ENCODE data around the gene OTOG.

The OTOG gene

DNA sequence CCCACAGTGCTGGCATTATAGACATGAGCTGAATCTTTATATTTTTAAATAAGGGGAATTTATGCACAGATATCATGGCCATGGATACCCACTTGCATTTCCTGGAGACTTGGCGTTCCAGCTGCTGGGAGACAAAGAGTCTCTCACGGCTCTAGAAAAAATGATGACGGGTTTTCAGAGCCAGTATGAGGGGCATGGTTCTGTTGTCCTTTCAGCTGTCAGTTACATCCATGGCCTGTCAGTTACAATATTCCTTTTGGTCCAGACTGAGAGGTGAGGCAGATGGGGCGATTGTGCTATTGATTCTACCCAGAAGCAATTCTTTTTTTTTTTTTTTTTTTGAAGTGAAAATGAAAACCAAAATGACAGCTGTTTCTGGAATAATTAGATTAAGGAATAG lies 32.6 kb upstream of the OTOG start:
- H3K4me2 ChIP-seq: no peak overlapping the region
- H4K20me1 ChIP-seq (ENCODE audit: insufficient read depth): no peaks in the 10 kb centered on the region
- no peak overlapping the region for H3K27ac ChIP-seq
- H3K79me2 ChIP-seq (ENCODE audit: insufficient read depth, low read depth): no peaks in the 10 kb centered on the region
- TF ChIP-seq, protein P1, sequence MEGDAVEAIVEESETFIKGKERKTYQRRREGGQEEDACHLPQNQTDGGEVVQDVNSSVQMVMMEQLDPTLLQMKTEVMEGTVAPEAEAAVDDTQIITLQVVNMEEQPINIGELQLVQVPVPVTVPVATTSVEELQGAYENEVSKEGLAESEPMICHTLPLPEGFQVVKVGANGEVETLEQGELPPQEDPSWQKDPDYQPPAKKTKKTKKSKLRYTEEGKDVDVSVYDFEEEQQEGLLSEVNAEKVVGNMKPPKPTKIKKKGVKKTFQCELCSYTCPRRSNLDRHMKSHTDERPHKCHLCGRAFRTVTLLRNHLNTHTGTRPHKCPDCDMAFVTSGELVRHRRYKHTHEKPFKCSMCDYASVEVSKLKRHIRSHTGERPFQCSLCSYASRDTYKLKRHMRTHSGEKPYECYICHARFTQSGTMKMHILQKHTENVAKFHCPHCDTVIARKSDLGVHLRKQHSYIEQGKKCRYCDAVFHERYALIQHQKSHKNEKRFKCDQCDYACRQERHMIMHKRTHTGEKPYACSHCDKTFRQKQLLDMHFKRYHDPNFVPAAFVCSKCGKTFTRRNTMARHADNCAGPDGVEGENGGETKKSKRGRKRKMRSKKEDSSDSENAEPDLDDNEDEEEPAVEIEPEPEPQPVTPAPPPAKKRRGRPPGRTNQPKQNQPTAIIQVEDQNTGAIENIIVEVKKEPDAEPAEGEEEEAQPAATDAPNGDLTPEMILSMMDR (conservative IDR thresholded peaks at IDR 0.05; ENCODE audit: low read depth, low read length): no peak
- H3K4me3 ChIP-seq (IDR thresholded peaks at IDR 0.05; ENCODE audit: insufficient read depth, low read depth, low read length): no peak overlapping the region
- H3K4me1 ChIP-seq (ENCODE audit: low read depth, poor library complexity, severe bottlenecking): no peaks in the 10 kb centered on the region
- H2AFZ ChIP-seq (ENCODE audit: low read depth): no peak overlapping the region
- H3K27me3 ChIP-seq (ENCODE audit: insufficient read depth, low read depth): no peaks in the 10 kb centered on the region
- H3K9ac ChIP-seq: no peak overlapping the region
- H3K36me3 ChIP-seq (ENCODE audit: insufficient read depth): no peaks in the 10 kb centered on the region

DNA sequence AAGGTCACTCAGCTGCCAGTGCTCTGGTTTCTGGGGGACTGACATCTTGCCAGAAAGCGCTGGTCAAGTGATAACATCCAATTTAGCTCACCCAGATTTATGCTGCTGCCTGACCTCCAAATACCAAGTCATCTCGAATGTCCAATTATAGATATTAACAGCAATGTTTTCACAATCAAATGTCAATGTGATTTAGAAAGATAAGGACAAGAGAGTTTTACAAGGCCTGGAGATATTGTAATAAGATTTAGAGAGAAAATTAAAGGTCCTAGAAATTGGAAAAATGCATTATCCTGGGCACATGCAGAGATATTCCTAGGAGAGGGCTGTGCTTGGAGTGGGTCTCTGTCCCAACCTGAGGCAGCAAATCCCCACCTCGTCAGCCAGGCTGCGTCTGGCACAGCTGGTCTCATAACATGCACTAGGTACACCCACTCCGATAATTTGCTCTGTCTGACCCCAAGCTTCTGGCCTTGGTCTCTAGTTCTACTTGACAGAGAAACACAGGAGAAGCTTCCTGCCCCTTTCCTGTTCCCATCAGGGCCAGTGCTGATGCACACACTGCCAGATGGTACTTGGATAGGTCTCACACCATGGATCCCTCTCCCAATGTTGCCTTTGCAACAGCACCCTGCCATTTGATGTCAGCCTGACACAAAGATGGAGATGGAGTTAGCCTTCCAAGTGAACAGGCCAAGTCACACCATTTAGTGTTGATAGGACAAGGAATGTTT lies 31.4 kb upstream of the OTOG start:
- Histone ChIP-seq H4K20me1 (ENCODE audit: insufficient read depth) (no peaks in the 10 kb centered on the region), H3K27me3 (ENCODE audit: insufficient read depth, low read depth) (no peaks in the 10 kb centered on the region), H3K4me3 (IDR thresholded peaks at IDR 0.05; ENCODE audit: insufficient read depth, low read depth, low read length) (no peak overlapping the region), H3K9ac (no peak overlapping the region), H3K4me1 (ENCODE audit: low read depth, poor library complexity, severe bottlenecking) (no peaks in the 10 kb centered on the region), H3K4me2 (no peak overlapping the region), H2AFZ (ENCODE audit: low read depth) (no peak overlapping the region), H3K27ac (no peak overlapping the region), H3K36me3 (ENCODE audit: insufficient read depth) (no peaks in the 10 kb centered on the region), H3K79me2 (ENCODE audit: insufficient read depth, low read depth) (no peaks in the 10 kb centered on the region)
- TF ChIP-seq, protein P1 (conservative IDR thresholded peaks at IDR 0.05; ENCODE audit: low read depth, low read length): no peak

DNA sequence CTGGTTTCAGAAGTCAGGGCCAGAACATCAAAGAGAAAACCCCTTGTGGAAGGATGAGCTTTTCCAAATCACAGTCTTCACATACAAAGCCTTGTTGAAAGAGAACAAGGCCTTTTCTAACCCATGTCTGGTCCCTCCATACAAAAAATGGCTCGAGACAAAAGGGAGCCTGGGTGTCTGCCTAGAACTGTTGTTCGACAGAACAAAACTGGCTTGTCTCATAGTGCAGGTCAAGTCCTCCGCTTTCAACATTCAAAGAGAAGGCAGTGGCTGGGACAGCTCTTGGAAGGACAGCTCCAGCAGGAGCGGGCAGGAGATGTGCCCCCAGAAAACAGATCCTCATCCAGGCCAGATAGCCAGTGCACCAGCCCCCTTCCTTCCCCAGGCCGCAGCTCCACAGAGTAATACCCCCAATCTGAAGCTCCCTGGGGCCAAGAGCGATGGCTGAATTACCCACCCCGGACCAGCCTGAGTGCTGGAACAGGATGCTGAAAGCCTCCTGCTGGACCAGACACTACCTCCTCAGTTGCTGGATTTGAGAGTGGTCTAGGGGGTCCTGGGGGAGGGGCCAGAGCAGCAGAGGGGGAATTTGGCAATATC lies 30.4 kb upstream of the OTOG start:
- no peaks in the 10 kb centered on the region for H3K27me3 ChIP-seq (ENCODE audit: insufficient read depth, low read depth)
- no peaks in the 10 kb centered on the region for H4K20me1 ChIP-seq (ENCODE audit: insufficient read depth)
- no peaks in the 10 kb centered on the region for H3K4me1 ChIP-seq (ENCODE audit: low read depth, poor library complexity, severe bottlenecking)
- TF ChIP-seq, protein P1 (conservative IDR thresholded peaks at IDR 0.05; ENCODE audit: low read depth, low read length): no peak
- no peak overlapping the region for H3K4me3 ChIP-seq (IDR thresholded peaks at IDR 0.05; ENCODE audit: insufficient read depth, low read depth, low read length)
- no peak overlapping the region for H2AFZ ChIP-seq (ENCODE audit: low read depth)
- H3K27ac ChIP-seq: no peak overlapping the region
- H3K36me3 ChIP-seq (ENCODE audit: insufficient read depth): no peaks in the 10 kb centered on the region
- H3K79me2 ChIP-seq (ENCODE audit: insufficient read depth, low read depth): no peaks in the 10 kb centered on the region
- no peak overlapping the region for H3K9ac ChIP-seq
- no peak overlapping the region for H3K4me2 ChIP-seq

DNA sequence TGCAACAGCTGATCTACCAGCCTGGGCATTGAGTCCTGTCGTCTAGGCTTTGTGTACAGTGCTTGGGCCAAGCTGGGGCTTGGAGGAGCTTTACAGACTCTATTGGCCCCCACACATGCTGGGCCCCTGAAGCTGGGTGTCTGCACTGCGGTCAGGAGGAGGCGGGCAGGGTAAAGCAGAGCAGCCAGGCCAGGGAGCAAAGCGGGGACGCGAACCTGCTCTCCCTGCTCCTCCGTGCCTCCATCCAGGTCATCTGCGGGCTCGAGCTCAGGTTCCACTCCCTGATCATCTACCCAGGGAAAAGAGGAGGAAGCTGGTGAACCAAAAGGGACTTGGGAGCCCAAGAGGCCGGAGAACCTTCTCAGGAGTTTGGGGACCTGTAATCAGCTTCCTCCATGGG lies 29.9 kb upstream of the OTOG start:
- Histone ChIP-seq H3K36me3 (ENCODE audit: insufficient read depth) (no peaks in the 10 kb centered on the region), H3K27me3 (ENCODE audit: insufficient read depth, low read depth) (no peaks in the 10 kb centered on the region), H3K4me2 (no peak overlapping the region), H3K9ac (no peak overlapping the region), H3K4me3 (IDR thresholded peaks at IDR 0.05; ENCODE audit: insufficient read depth, low read depth, low read length) (no peak overlapping the region), H3K27ac (no peak overlapping the region), H3K79me2 (ENCODE audit: insufficient read depth, low read depth) (no peaks in the 10 kb centered on the region), H4K20me1 (ENCODE audit: insufficient read depth) (no peaks in the 10 kb centered on the region), H2AFZ (ENCODE audit: low read depth) (no peak overlapping the region), H3K4me1 (ENCODE audit: low read depth, poor library complexity, severe bottlenecking) (no peaks in the 10 kb centered on the region)
- TF ChIP-seq, protein P1 (conservative IDR thresholded peaks at IDR 0.05; ENCODE audit: low read depth, low read length): no peak

Data from KMS-11 (cell line).